Tibial nerve (tissue), 4 donors: Measurements from ENCODE around the gene MST1R. TPM values are rescaled to one million over a fixed set of nuclear protein-coding genes. Genes with fewer than 3 reads are reported as not detected.

ENCODE experiments used
- DNase-seq, 2 donors: peaks; one replicate each; pipeline ENCODE4 v3.0.0-alpha.2; 2019; ENCODE audit warnings: low spot score in 2 of 2
- H3K27ac ChIP-seq, 4 donors: fragments of 200-600 bp; sonication (generic) in 3 of 4; one replicate each; pipeline ENCODE4 v1.5.1; 2017 to 2019; ENCODE audit warnings: mild to moderate bottlenecking in 1 of 4
- H3K27me3 ChIP-seq, 2 donors: fragments of 200-600 bp; sonication (generic) in 1 of 2; one replicate each; pipeline versions ENCODE4 v1.5.1 to v1.6.0; 2017 to 2019
- H3K36me3 ChIP-seq, 3 donors: fragments of 200-600 bp; sonication (generic); one replicate each; pipeline ENCODE4 v1.5.1; 2018 to 2019
- H3K4me1 ChIP-seq, 4 donors: fragments of 200-600 bp; sonication (generic) in 3 of 4; one replicate each; pipeline ENCODE4 v1.5.1; 2017 to 2019
- H3K4me3 ChIP-seq, 4 donors: fragments of 200-600 bp; sonication (generic) in 3 of 4; one replicate each; pipeline ENCODE4 v1.5.1; 2017 to 2019; ENCODE audit warnings: mild to moderate bottlenecking in 1 of 4, moderate library complexity in 1 of 4
- H3K9me3 ChIP-seq, 4 donors: fragments of 200-600 bp; sonication (generic) in 3 of 4; one replicate each; pipeline ENCODE4 v1.5.1; 2017 to 2019
- CTCF ChIP-seq, 5 experiments: fragments of 200-600 bp in 3 of 5; fragments of 450-650 bp in 2 of 5; sonication (generic) in 3 of 5; IDR thresholded peaks; one replicate each; pipeline ENCODE4 v1.5.1; 2016 to 2019; ENCODE audit warnings: antibody characterized with exemption in 5 of 5, mild to moderate bottlenecking in 3 of 5, moderate library complexity in 2 of 5
- EP300 ChIP-seq, 2 donors: sonication (generic); formaldehyde crosslinking; IDR thresholded peaks; one replicate each; pipeline ENCODE4 v1.6.1; 2017; ENCODE audit warnings: antibody characterized with exemption in 2 of 2, mild to moderate bottlenecking in 1 of 2
- POLR2A ChIP-seq, 2 donors: fragments of 450-650 bp; IDR thresholded peaks; one replicate each; pipeline ENCODE4 v1.6.1; 2017; ENCODE audit warnings: antibody characterized with exemption in 2 of 2, mild to moderate bottlenecking in 2 of 2, moderate library complexity in 2 of 2
- WGBS, 2 donors: methylation state at CpG; one replicate each; pipeline ENCODE4 v1.1.5; 2018; 5-methylcytosine and 5-hydroxymethylcytosine counted together
- total RNA-seq, 4 donors: library from RNA; depleted of rRNA; stranded (reverse); fragments of >200 nt; gene quantifications; one replicate each; pipeline ENCODE4 v1.1.0, GENCODE V29; 2016

The MST1R gene
- 1 to 10 TPM; 1.0 to 2.8 (median 2.3) TPM for total RNA-seq

DNA sequence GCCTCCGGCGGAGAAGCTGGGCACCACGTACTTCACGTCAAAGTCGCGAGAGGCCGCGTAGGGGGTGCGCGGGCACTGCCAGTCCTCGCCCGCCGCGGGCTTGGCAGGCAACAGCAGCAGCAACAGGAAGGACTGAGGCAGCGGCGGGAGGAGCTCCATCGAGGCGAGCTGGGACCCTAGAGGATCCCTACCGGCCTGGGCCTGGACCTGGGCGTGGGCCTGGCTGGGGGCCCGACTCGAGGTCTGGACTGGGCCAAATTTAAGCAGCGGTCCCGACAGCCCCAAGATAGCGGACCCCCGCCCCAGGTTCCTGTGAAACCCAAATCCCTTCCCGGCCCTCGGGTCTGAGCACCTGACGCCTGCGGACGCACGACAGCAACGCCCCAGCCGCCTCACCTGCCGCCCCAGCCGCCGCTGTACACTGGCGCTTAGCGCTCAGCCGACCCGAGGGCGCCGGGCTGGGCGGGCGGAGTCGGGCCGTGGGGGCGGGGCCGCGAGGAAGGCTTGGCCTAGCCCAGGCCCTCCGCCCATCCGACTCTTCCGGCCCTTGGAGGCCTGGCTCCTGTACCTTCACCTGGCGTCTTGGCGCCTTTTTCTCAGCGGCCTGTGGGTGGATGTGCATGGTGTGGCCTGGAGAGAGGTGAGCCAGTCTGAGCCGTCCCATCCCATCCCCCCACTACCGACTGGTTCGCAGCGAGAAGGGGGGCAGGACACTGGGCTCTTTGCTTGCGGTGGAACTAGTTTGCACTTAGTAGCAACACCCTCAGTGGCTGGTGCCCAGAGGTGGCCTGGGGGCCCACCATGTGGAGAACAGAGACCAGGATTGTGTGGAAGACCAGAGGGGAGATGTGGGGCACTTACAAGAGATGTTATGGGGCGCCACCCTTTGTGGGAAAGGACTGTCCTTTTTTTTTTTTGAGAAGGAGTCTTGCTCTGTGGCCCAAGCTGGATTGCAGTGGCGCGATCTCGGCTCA, at the start of gene MST1R:
Gene MST1R, minus strand, starts transcription at position 423 of the 974 bp plus-strand sequence. Its CDS starts 264 bp downstream, at position 159.
- peak within 1 kb of the TSS in 2 of 4 donors; percentile 4 to 67 for H3K27ac ChIP-seq
- 42 to 43% methylated on average over 42 to 51 of the region's 65 CpGs for WGBS, 2 donors
- H3K36me3 ChIP-seq = peaks cover 0 to 4% (median 0%) of the 10 kb centered on the region in 3 donors
- H3K27me3 ChIP-seq = no peaks in the 10 kb centered on the region
- peak; percentile 32 to 38 for DNase-seq
- TF ChIP-seq EP300 (IDR thresholded peaks at IDR 0.05) = no peak
- peak within 1 kb of the TSS; percentile 5 to 45 (median 29) for H3K4me3 ChIP-seq
- H3K9me3 ChIP-seq = no peaks in the 10 kb centered on the region
- H3K4me1 ChIP-seq = peaks cover 0 to 24% (median 10%) of the 10 kb centered on the region in 4 donors

- no peak overlapping the region for H3K27ac ChIP-seq
- TF ChIP-seq CTCF (IDR thresholded peaks at IDR 0.05) (no peak), POLR2A (IDR thresholded peaks at IDR 0.05) (no peak), EP300 (IDR thresholded peaks at IDR 0.05) (no peak)
- H3K4me3 ChIP-seq = no peak overlapping the region
- 95 to 99% methylated on average over 6 of the region's 6 CpGs for WGBS, 2 donors
- H3K4me1 ChIP-seq = peaks cover 0 to 35% (median 14%) of the 10 kb centered on the region in 4 donors
- no peak for DNase-seq
- no peaks in the 10 kb centered on the region for H3K27me3 ChIP-seq
- no peaks in the 10 kb centered on the region for H3K36me3 ChIP-seq
- H3K9me3 ChIP-seq = no peaks in the 10 kb centered on the region
These were observed 49.3 kb upstream of the MST1R start for GRCh38 chr3:49952924-49953323.

GRCh38 chr3:49942651-49943050, 39.0 kb upstream of the MST1R start:
- no peaks in the 10 kb centered on the region for H3K9me3 ChIP-seq
- TF ChIP-seq CTCF (IDR thresholded peaks at IDR 0.05) = no peak
- 54 to 63% methylated on average over 2 of the region's 2 CpGs for WGBS, 2 donors
- peaks cover 0 to 30% (median 12%) of the 10 kb centered on the region in 4 donors for H3K4me1 ChIP-seq
- H3K36me3 ChIP-seq = peaks cover 0 to 5% (median 0%) of the 10 kb centered on the region in 3 donors
- no peak for DNase-seq
- H3K4me3 ChIP-seq = no peak overlapping the region
- H3K27ac ChIP-seq = no peak overlapping the region
- no peaks in the 10 kb centered on the region for H3K27me3 ChIP-seq

DNA sequence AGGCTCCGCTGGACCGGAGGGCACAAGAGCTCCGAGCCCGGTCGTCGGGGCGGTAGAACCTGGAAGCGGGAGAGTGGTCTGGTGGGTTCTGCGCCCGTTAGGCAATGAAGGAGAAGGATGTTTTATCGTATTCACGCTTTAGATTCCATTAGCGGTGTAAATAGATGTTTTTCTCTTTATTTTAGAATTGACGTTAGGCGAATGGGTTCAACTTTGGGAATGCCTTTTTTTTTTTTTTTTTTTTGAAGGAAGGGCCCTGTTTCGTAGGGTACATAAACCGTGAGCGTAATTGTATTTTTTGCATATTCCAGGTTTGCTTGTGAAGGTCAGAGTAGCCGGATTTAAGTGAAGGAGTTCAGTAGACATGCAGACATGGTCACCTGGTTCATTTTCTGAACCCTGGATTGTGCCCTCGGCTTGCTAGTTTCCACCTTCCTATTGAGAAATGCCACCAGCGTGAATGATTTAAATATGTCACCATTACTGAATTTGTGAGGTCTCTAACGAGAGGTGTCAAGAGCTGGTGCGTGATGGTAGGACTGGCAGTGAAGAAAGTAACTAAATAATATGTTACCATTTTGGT, 37.1 kb upstream of the MST1R start:
- no peak for DNase-seq
- WGBS, 2 donors = 9 to 10% methylated on average over 23 of the region's 23 CpGs
- TF ChIP-seq EP300 (IDR thresholded peaks at IDR 0.05) = no peak
- TF ChIP-seq POLR2A (IDR thresholded peaks at IDR 0.05) = no peak
- no peak for TF ChIP-seq CTCF (IDR thresholded peaks at IDR 0.05)

DNA sequence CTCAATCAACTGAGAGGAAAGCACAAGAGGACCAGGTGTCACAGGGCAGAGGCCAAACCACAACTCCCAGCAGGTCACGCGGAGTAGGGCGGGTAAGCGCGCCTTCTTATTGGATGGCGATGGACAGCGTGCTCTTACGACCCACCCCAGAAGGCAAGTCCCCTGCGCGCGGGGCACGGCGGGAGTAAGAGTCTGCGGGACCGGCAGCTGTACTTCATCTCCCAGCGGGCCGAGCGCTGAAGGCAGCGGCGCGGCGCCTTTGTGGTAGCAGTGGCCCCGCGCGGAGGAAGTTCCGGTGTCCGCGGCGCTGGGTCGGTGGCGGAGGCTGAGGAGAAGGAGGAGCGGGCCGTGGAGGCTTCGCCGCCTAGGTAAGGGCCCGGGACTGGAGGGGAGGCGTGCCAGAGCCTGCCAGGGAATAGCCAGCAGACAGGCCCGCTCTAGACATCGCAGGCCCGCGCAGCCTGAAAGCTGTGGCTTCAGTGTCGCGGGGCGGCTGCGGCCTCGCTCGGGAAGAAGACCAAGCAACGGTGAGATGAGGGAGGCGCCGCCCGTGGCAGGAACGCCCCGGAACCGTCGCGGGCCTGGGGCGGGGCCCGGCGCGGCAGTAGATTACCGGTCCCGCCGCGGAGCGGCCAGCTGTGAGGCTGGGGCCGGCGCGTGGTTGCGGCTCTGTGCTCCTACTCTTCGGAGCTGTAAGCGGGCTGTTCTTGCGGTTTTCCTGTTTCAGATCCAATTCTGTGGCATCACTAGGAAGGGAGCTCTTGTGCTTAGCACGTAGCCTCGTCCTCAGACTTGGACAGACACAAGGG, 36.4 kb upstream of the MST1R start, which contains the start of gene RBM6:
Gene RBM6, plus strand, starts transcription at position 293 of the 809 bp plus-strand sequence. CDS start 22,492 bp downstream, outside the sequence.
- Histone ChIP-seq H3K27ac (peak within 1 kb of the TSS; percentile 66 to 98 (median 96)), H3K4me1 (peaks cover 0 to 29% (median 12%) of the 10 kb centered on the region in 4 donors), H3K27me3 (no peaks in the 10 kb centered on the region), H3K36me3 (no peaks in the 10 kb centered on the region), H3K9me3 (no peaks in the 10 kb centered on the region), H3K4me3 (peak within 1 kb of the TSS; percentile 60 to 91 (median 72))
- WGBS, 2 donors = 0% methylated on average over 7 to 62 of the region's 74 CpGs
- DNase-seq = peak; percentile 94 to 96
- TF ChIP-seq POLR2A (IDR thresholded peaks at IDR 0.05) (peak; percentile 73 to 87), CTCF (IDR thresholded peaks at IDR 0.05) (peak in 1 of 5 experiments; percentile 52), EP300 (IDR thresholded peaks at IDR 0.05) (peak; percentile 63 to 97)

More for the DNA sequence above, 37.1 kb upstream of the MST1R start:
- Histone ChIP-seq H3K27ac (peak overlapping the region; percentile 66 to 98 (median 96)), H3K9me3 (no peaks in the 10 kb centered on the region), H3K36me3 (no peaks in the 10 kb centered on the region), H3K4me3 (peak overlapping the region; percentile 60 to 91 (median 72)), H3K4me1 (peaks cover 0 to 29% (median 12%) of the 10 kb centered on the region in 4 donors), H3K27me3 (no peaks in the 10 kb centered on the region)
